ENCODE data around the gene CEACAM5.

- TF ChIP-seq OSR2 (tag by site-specific recombination; IDR thresholded peaks at IDR 0.05), result no peak
- no peak for TF ChIP-seq REPIN1 (tag by site-specific recombination; IDR thresholded peaks at IDR 0.05; ENCODE audit: low read depth)
- TF ChIP-seq TCF7L2 (IDR thresholded peaks at IDR 0.05; ENCODE audit: borderline replicate concordance, low read depth, low read length), result no peak
- TF ChIP-seq CTCF (tag by site-specific recombination; IDR thresholded peaks at IDR 0.05), result no peak
- TF ChIP-seq ZNF174 (tag by site-specific recombination; IDR thresholded peaks at IDR 0.05), result no peak
- no peak for TF ChIP-seq YY1 (tag by site-specific recombination; IDR thresholded peaks at IDR 0.05)
- TF ChIP-seq BCL11A (tag by site-specific recombination; IDR thresholded peaks at IDR 0.05; ENCODE audit: low read depth), result no peak
- TF ChIP-seq ATF2 (tag by site-specific recombination; IDR thresholded peaks at IDR 0.05; ENCODE audit: low read depth), result no peak
- no peak for TF ChIP-seq KLF10 (tag by site-specific recombination; IDR thresholded peaks at IDR 0.05)
- no peak for TF ChIP-seq KLF8 (tag by site-specific recombination; IDR thresholded peaks at IDR 0.05)
Measured at GRCh38 chr19:41709951-41710645, 1.7 kb downstream of the CEACAM5 start.

Measured in HEK293 (cell line).